ENCODE data around the gene ANO2. TPM values are rescaled to one million over a fixed set of nuclear protein-coding genes. Genes with fewer than 3 reads are reported as not detected.

Gene ANO2
- total RNA-seq, 4 donors from 2014 or later: 0.59 to 51.7 (median 15.1) TPM

DNA sequence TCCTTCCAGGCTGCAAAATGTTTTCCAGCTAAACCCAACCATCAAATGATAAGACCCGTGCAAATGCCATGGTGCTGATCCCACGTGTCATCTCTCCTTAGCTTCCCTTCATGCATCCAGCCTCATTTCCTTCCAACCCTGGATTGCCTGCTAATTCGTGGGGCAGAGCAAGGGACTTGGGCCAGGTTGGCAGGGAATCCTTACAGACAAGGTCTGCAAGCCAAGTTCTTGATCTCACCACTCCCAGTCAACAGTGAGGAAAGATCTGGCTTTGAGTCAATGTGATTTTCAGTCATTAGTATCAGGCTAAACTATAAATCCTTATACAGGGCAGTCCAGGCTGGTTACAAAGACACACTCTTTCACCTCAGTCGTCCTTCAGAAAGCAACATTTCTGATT, 150.9 kb downstream of the ANO2 start:
- H3K27ac ChIP-seq: no peak overlapping the region
- TF ChIP-seq CTCF (IDR thresholded peaks at IDR 0.05) (no peak), POLR2A (IDR thresholded peaks at IDR 0.05) (no peak)
- no peak for DNase-seq
- no peaks in the 10 kb centered on the region for H3K36me3 ChIP-seq
- H3K4me3 ChIP-seq: no peak overlapping the region
- no peaks in the 10 kb centered on the region for H3K27me3 ChIP-seq
- intact Hi-C loops (cut with DNase I; ENCODE audit: low total_unique reads): no loop called here
- H3K9me3 ChIP-seq: no peaks in the 10 kb centered on the region
- no peaks in the 10 kb centered on the region for H3K4me1 ChIP-seq

DNA sequence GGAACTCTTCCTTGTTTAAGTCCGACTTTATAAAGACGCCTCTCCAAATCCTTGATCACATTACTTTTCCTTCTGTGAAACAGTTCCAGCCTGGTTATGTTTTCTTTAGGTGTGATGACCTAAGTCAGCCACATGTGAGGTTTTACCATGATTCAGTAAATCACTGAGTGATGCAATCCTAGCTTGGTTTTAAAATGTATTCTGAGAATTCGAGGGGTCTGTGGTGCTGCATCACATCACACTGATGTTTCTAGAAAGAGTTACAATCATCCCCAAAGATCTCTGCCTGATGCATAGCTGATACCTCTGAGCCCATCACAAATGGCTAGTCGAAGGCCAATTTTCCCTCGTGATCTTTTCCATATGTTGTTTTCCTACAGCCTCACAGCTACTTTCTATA, 152.7 kb downstream of the ANO2 start:
- TF ChIP-seq POLR2A (IDR thresholded peaks at IDR 0.05) (no peak), CTCF (IDR thresholded peaks at IDR 0.05) (no peak)
- DNase-seq: no peak
- Histone ChIP-seq H3K27ac (no peak overlapping the region), H3K4me1 (no peaks in the 10 kb centered on the region), H3K36me3 (no peaks in the 10 kb centered on the region), H3K4me3 (no peak overlapping the region), H3K9me3 (no peaks in the 10 kb centered on the region), H3K27me3 (no peaks in the 10 kb centered on the region)
- intact Hi-C loops (cut with DNase I; ENCODE audit: low total_unique reads): no loop called here

GRCh38 chr12:5789469-5789968, 155.5 kb downstream of the ANO2 start:
- no peaks in the 10 kb centered on the region for H3K9me3 ChIP-seq
- H3K27ac ChIP-seq: no peak overlapping the region
- intact Hi-C loops (cut with DNase I; ENCODE audit: low total_unique reads): no loop called here
- no peak for TF ChIP-seq CTCF (IDR thresholded peaks at IDR 0.05)
- TF ChIP-seq POLR2A (IDR thresholded peaks at IDR 0.05): no peak
- no peak overlapping the region for H3K4me3 ChIP-seq
- no peak for DNase-seq
- H3K27me3 ChIP-seq: no peaks in the 10 kb centered on the region
- no peaks in the 10 kb centered on the region for H3K36me3 ChIP-seq
- no peaks in the 10 kb centered on the region for H3K4me1 ChIP-seq

GRCh38 chr12:5787828-5788227, 157.2 kb downstream of the ANO2 start:
- intact Hi-C loops (cut with DNase I; ENCODE audit: low total_unique reads): no loop called here
- Histone ChIP-seq H3K9me3 (no peaks in the 10 kb centered on the region), H3K4me1 (no peaks in the 10 kb centered on the region), H3K36me3 (no peaks in the 10 kb centered on the region), H3K27me3 (no peaks in the 10 kb centered on the region), H3K27ac (no peak overlapping the region), H3K4me3 (no peak overlapping the region)
- no peak for TF ChIP-seq CTCF (IDR thresholded peaks at IDR 0.05)
- no peak for TF ChIP-seq POLR2A (IDR thresholded peaks at IDR 0.05)
- DNase-seq: no peak

GRCh38 chr12:5785601-5786000, 159.5 kb downstream of the ANO2 start:
- H3K9me3 ChIP-seq: no peaks in the 10 kb centered on the region
- no peak for DNase-seq
- H3K4me1 ChIP-seq: no peaks in the 10 kb centered on the region
- H3K4me3 ChIP-seq: no peak overlapping the region
- H3K27ac ChIP-seq: no peak overlapping the region
- H3K27me3 ChIP-seq: no peaks in the 10 kb centered on the region
- H3K36me3 ChIP-seq: no peaks in the 10 kb centered on the region
- intact Hi-C loops (cut with DNase I; ENCODE audit: low total_unique reads): no loop called here
- TF ChIP-seq POLR2A (IDR thresholded peaks at IDR 0.05) (no peak), CTCF (IDR thresholded peaks at IDR 0.05) (no peak)

Data from uterus (tissue), 4 donors.